OCI-LY7 (cell line): Measurements from ENCODE around the gene PALD1. TPM values are rescaled to one million over a fixed set of nuclear protein-coding genes. Genes with fewer than 3 reads are reported as not detected.

Source experiments
- BruUV-seq: library from RNA; stranded (reverse); fragments of 400-500 nt; replicated peaks from 2 replicates; lab custom pipeline; 2021; lab: Mats Ljungman, UMichigan
- CTCF ChIA-PET: fragments of 300-600 bp; sonication (Branson Sonifier 250); formaldehyde crosslinking; loops from one replicate; lab custom pipeline; 2022; ENCODE audit warnings: antibody characterized with exemption; ENCODE audit not compliant: unreplicated experiment; lab: Charles Lee
- POLR2A ChIA-PET: fragments of 300-600 bp; sonication (Branson Sonifier 250); formaldehyde crosslinking; loops from one replicate; lab custom pipeline; 2022; ENCODE audit warnings: antibody characterized with exemption; lab: Charles Lee
- DNase-seq: peaks from one replicate; pipeline ENCODE4 v3.0.0-alpha.2; 2015; ENCODE audit warnings: low spot score
- H2AFZ ChIP-seq: fragments of 200-600 bp; sonication (generic), shearing (Covaris generic); 2 replicates; pipeline ENCODE4 v1.6.1; 2014; ENCODE audit warnings: mild to moderate bottlenecking, antibody characterized with exemption, low read length, moderate library complexity
- H3K27ac ChIP-seq: fragments of 200-600 bp; sonication (generic); 2 replicates; pipeline ENCODE4 v1.5.1; 2014; ENCODE audit warnings: mixed run types, low read depth, mild to moderate bottlenecking, moderate library complexity, low read length, inconsistent platforms; ENCODE audit not compliant: poor library complexity, severe bottlenecking
- H3K36me3 ChIP-seq: fragments of 200-600 bp; sonication (generic); 2 replicates; pipeline ENCODE4 v1.6.1; 2014; ENCODE audit warnings: mild to moderate bottlenecking, antibody characterized with exemption, low read length, moderate library complexity, mixed read lengths; ENCODE audit not compliant: insufficient read depth
- H3K4me1 ChIP-seq: fragments of 200-600 bp; sonication (generic); 2 replicates; pipeline ENCODE4 v1.5.1; 2014; ENCODE audit warnings: mild to moderate bottlenecking, low read length; ENCODE audit not compliant: insufficient read depth, poor library complexity, severe bottlenecking
- H3K4me2 ChIP-seq: fragments of 200-600 bp; sonication (generic); 2 replicates; pipeline ENCODE4 v1.6.1; 2014; ENCODE audit warnings: mild to moderate bottlenecking, low read length
- H3K4me3 ChIP-seq: fragments of 200-600 bp; sonication (generic); 2 replicates; pipeline ENCODE4 v1.5.1; 2014; ENCODE audit warnings: mild to moderate bottlenecking, low read depth, low read length; ENCODE audit not compliant: poor library complexity, severe bottlenecking
- H3K79me2 ChIP-seq: fragments of 200-600 bp; sonication (generic); 2 replicates; pipeline ENCODE4 v1.6.1; 2016; ENCODE audit warnings: low read depth, mild to moderate bottlenecking, low read length, moderate library complexity, mixed read lengths; ENCODE audit not compliant: insufficient read depth
- H3K9me2 ChIP-seq: fragments of 200-600 bp; sonication (generic); 2 replicates; pipeline ENCODE4 v1.6.1; 2016; ENCODE audit warnings: mild to moderate bottlenecking, low read length, mixed read lengths; ENCODE audit not compliant: insufficient read depth
- H3K9me3 ChIP-seq: fragments of 200-600 bp; sonication (generic); 2 replicates; pipeline ENCODE4 v1.6.1; 2014; ENCODE audit warnings: mild to moderate bottlenecking, mixed run types, low read length, mixed read lengths
- H4K20me1 ChIP-seq: fragments of 200-600 bp; sonication (generic); 2 replicates; pipeline ENCODE4 v1.6.1; 2014; ENCODE audit warnings: mild to moderate bottlenecking, antibody characterized with exemption, low read length, moderate library complexity, mixed read lengths; ENCODE audit not compliant: insufficient read depth
- CTCF ChIP-seq: fragments of 200-600 bp; sonication (generic); conservative IDR thresholded peaks from 2 replicates; pipeline ENCODE4 v1.5.1; 2014; ENCODE audit warnings: mild to moderate bottlenecking, antibody characterized with exemption, low read length, moderate library complexity, mixed read lengths
- EZH2phosphoT487 ChIP-seq: fragments of 200-600 bp; sonication (generic); IDR thresholded peaks from 2 replicates; pipeline ENCODE4 v1.6.1; 2018; ENCODE audit warnings: low read depth, borderline replicate concordance, mild to moderate bottlenecking, mixed run types, antibody characterized with exemption, low read length, moderate library complexity, mixed read lengths
- intact Hi-C: fragments of 100-400 bp; cut with micrococcal nuclease; formaldehyde crosslinking; loops from one replicate; pipeline ENCODE4 v1.10.0; 2022; ENCODE audit not compliant: unreplicated experiment
- total RNA-seq, 2 experiments: library from RNA; depleted of rRNA in 1 of 2; stranded (reverse); fragments of >200 nt in 1 of 2; shearing (Covaris generic) in 1 of 2; gene quantifications; 2 replicates each; pipeline ENCODE4 v1.2.3, GENCODE V29; 2014 to 2022

PALD1 gene
- total RNA-seq, 2 experiments from 2014 or later = 52.7 to 66.7 TPM

GRCh38 chr10:70441895-70442309 lies 36.7 kb upstream of the PALD1 start:
- BruUV-seq = no TSS peak
- no peaks in the 10 kb centered on the region for H3K9me2 ChIP-seq
- no peak overlapping the region for H3K4me3 ChIP-seq
- no peak overlapping the region for H2AFZ ChIP-seq
- H4K20me1 ChIP-seq = no peaks in the 10 kb centered on the region
- H3K36me3 ChIP-seq = no peaks in the 10 kb centered on the region
- ChIA-PET POLR2A (no interaction called here), CTCF (no interaction called here)
- H3K4me2 ChIP-seq = no peak overlapping the region
- no peak for TF ChIP-seq CTCF
- no peak for TF ChIP-seq EZH2phosphoT487
- no peaks in the 10 kb centered on the region for H3K79me2 ChIP-seq
- H3K27ac ChIP-seq = no peak overlapping the region
- intact Hi-C loops = no loop called here
- no peak for DNase-seq
- no peaks in the 10 kb centered on the region for H3K4me1 ChIP-seq
- no peaks in the 10 kb centered on the region for H3K9me3 ChIP-seq

GRCh38 chr10:70442332-70442988 lies 36.1 kb upstream of the PALD1 start:
- no peak overlapping the region for H3K27ac ChIP-seq
- H3K9me2 ChIP-seq = no peaks in the 10 kb centered on the region
- H3K36me3 ChIP-seq = no peaks in the 10 kb centered on the region
- H3K4me1 ChIP-seq = no peaks in the 10 kb centered on the region
- no peaks in the 10 kb centered on the region for H4K20me1 ChIP-seq
- H3K4me3 ChIP-seq = no peak overlapping the region
- intact Hi-C loops = no loop called here
- H3K4me2 ChIP-seq = no peak overlapping the region
- POLR2A ChIA-PET = no interaction called here
- TF ChIP-seq CTCF (no peak), EZH2phosphoT487 (no peak)
- CTCF ChIA-PET = interaction anchor here (0.5 kb wide), 1 partner anchor 77 kb away, joined by 4 read pairs; no protein-coding TSS in a partner anchor
- BruUV-seq = no TSS peak
- H2AFZ ChIP-seq = no peak overlapping the region
- DNase-seq = no peak
- H3K79me2 ChIP-seq = no peaks in the 10 kb centered on the region
- H3K9me3 ChIP-seq = no peaks in the 10 kb centered on the region

- Histone ChIP-seq H2AFZ (no peak overlapping the region), H3K27ac (no peak overlapping the region), H3K9me3 (no peaks in the 10 kb centered on the region), H4K20me1 (no peaks in the 10 kb centered on the region), H3K79me2 (no peaks in the 10 kb centered on the region), H3K36me3 (no peaks in the 10 kb centered on the region), H3K4me3 (no peak overlapping the region), H3K4me1 (no peaks in the 10 kb centered on the region), H3K9me2 (no peaks in the 10 kb centered on the region), H3K4me2 (no peak overlapping the region)
- TF ChIP-seq EZH2phosphoT487 (no peak), CTCF (no peak)
- ChIA-PET CTCF (no interaction called here), POLR2A (no interaction called here)
- no TSS peak for BruUV-seq
- intact Hi-C loops = no loop called here
- no peak for DNase-seq
Observed at GRCh38 chr10:70444744-70445143, 33.8 kb upstream of the PALD1 start.
